COLO668 (cell line): ENCODE data around the gene DCUN1D2.

Experiments used
- DNase-seq: peaks from one replicate; lab custom pipeline; 2025; ENCODE audit not compliant: unreplicated experiment; lab: John Stamatoyannopoulos, UW

DCUN1D2 gene

GRCh38 chr13:113427562-113428468 lies 62.7 kb downstream of the DCUN1D2 start:
- DNase-seq, result no peak

GRCh38 chr13:113426591-113426986 lies 63.9 kb downstream of the DCUN1D2 start:
- DNase-seq, result no peak

DNA sequence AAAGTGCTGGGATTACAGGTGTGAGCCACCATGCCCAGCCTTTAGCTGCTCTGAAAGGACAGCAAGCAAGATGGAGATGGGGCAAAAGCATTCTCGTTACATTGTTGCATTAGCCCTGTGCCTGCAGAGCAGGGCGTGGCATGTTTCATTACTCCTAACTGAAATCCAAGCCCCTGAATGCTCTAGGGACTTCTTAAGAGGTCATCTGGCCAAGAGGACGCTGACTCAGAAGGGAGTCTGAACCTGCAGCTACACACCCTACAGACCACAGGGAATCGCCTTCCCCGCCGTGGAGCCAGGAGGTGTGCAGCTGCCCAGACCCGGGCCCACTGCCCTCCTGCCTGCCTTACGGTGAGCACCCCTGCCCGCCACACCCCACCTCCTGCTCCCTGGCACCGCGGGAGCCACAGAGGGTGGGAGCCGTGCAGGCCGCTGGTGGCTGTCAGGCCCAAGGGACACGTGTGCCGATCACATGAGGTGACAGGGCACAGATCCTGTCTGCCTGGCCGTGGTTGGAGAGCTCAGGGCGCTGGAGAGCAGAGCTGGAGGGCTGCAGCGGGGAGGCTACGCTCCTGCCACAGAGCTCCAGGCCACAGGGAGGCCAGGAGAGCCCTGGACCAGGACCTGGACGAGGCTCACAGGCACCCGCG lies 64.4 kb downstream of the DCUN1D2 start:
- no peak for DNase-seq

DNA sequence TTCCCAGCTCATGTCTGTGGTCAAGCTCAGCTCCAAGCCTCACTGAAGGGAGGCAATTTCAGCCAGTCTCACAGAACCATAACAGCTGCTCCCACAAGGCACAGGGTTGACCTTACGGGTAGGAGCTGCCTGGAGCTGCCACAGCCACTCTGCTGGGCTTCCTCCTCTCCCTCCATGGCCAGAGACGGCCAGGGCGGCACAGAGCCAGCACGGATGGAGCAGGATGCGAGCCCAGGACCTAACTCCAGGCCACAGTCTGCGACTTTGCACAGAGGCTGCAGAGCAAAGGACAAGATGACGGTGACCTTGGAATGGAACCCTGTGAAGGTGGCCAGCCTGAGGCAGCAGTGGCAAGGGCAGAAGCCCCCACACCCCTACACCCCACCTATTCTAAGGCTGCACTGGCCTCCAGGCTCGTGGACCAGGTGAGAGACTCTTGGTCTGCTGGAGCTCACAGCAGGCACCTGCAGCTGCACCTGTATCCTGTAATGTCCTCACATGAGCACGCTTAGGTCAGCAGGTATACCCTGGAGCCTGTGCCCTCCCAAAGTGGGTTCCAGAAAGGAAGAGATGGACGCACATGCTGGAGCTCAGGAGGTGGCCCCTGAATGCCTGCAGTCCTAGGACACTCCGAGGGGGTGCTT lies 66.9 kb downstream of the DCUN1D2 start:
- DNase-seq, result no peak

- DNase-seq, result no peak
Observed at GRCh38 chr13:113422807-113423519, 67.5 kb downstream of the DCUN1D2 start.

DNA sequence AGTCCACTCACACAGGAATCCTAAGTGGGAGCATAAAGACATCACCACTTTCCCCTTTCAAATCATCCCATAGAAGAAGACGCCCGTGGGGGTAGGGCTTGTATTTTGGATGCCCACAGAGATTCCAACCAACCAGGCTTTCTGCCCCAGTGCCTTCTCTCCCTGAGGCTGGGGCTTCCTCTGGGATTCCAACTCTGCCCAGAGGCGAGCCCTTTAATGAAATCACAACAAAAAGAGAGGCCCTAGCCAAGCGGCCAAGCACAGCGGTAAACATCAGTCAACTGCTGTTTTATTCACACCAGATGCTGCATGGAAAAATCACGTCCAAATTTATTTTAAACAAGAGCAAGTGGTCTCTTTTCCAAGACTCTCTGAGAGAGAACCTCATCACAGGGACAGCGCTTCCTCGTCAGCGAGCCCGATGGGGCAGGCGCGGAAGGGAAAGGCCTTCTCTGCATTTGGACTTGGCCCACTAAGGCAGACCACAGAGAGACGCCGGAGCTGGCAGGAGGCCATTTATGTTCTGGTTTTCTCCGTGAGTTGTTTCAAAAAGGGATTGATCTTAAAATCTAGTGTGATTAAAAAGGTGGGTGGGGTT lies 68.7 kb downstream of the DCUN1D2 start:
- DNase-seq, result no peak

- DNase-seq, result no peak
Observed at GRCh38 chr13:113420833-113421600, 69.5 kb downstream of the DCUN1D2 start.

- DNase-seq, result no peak
Observed at GRCh38 chr13:113420232-113420631, 70.3 kb downstream of the DCUN1D2 start.

DNA sequence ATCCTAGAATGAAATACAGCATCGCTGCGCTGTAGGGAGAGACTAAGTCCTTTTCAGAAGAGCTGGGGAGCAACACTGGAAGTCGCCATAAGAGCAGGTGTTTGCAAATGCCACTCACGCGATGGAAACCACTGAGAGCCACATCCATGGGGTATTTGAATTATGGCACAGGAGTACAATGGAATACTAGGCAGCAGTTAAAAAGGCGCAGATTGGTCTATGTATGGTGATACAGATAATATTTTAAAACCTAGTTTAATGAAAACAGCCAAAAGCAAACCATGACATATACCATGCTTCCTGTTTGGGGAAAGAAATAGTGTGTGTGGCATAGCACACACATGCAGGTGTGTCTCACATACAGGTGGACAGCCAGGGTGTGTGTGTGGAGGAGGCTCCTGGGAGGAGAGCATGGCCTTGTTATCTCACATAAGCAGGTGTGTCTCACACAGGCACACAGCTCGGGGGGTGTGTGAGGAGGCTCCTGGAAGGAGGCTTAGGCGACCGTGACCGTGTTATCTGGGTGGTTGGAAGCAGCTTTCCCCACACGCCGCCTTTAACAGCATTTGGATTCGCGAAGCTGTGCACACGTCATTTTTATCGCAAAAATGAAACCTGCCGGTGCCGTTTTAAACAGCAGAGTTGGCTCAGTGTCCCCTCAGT lies 70.8 kb downstream of the DCUN1D2 start:
- DNase-seq, result no peak

DNA sequence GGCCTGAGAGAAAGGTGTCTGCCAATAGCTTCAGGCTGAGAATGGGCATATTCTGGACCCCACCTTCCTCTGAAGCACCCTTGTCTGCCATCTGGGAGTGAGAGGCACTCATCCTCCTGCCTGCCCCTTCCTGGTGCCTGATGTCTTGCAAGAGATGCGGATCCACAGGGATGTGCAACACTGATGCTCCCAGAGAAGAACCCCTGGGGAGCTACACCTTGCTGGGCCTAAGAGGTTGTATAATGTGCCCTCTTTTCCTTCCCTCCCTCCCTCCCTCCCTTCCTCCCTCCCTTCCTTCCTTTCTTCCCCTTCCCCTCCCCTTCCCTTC lies 71.8 kb downstream of the DCUN1D2 start:
- DNase-seq, result no peak

- no peak for DNase-seq
Observed at GRCh38 chr13:113417836-113418721, 72.4 kb downstream of the DCUN1D2 start.

DNA sequence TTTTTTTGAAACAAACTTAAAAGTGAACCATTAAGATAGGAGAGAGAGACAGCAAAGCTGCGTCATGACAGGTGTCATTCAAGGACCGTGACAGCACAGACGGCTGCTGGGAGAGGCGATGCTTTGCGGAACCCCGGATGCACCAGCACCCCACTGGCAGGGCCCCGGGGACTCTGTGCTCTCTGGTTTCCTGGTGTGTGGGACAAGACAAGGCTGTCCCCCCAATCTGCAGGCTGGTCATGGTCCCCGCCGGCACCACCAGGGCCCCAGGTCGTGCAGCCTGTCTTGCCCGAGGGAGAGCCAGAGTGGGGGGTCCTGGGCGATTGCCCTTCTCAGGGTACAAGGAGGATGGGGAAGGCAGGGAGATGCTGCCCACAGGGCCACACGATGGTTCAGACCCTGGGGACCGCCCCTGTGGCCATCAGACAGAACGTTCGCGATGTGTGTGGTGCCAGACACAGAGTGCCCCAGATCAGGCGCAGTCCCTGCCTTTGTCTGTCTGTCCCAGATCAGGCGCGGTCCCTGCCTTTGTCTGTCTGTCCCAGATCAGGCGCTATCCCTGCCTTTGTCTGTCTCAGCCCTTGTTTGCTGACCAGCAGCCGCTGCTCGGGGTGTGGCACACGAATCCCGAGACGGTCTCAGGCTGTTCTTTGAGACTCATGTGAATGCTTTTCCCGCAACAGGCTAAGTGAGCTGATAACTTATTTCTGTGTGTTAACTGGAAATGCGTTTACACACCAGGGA lies 73.3 kb downstream of the DCUN1D2 start:
- no peak for DNase-seq

GRCh38 chr13:113415825-113416224 lies 74.7 kb downstream of the DCUN1D2 start:
- no peak for DNase-seq

DNA sequence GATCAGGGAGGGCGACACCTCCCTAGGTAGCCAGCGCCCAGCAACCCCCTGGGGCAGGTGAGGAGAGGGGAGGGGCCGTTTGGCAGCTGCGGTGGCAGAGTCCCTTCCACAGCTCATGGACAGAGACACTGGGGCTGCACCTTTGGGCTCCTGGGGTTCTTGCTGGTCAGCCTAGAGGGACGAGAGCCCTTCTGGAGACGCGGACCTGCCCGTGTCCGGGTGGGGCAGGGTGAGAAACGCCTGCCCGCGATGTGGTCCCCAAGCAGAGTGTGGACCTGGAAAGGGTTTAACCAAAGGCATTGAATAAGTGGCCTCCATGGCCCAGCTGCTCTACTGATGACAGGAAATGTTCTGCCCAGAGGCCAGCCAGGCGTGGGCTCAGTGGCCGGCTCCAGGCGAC lies 75.5 kb downstream of the DCUN1D2 start:
- DNase-seq, result no peak

DNA sequence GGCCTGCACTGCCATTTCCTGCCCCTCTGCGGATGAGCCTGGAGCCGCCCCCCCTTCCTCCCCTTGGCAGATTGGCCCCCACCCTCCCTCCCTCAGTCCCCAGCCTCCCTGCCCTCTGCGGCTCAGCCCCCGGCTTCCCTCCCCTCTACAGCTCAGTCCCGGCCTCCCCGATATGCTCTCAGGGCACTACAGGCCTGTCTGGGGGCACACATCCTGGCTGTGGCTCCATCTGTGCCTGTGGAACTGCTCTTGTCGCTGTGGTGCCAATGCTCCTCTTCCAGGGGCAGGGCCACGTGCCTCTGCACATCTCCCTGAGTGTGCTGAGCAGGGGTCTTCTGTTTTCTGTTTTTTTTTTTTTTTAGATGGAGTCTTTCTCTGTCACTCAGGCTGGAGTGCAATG lies 76.2 kb downstream of the DCUN1D2 start:
- DNase-seq, result no peak

DNA sequence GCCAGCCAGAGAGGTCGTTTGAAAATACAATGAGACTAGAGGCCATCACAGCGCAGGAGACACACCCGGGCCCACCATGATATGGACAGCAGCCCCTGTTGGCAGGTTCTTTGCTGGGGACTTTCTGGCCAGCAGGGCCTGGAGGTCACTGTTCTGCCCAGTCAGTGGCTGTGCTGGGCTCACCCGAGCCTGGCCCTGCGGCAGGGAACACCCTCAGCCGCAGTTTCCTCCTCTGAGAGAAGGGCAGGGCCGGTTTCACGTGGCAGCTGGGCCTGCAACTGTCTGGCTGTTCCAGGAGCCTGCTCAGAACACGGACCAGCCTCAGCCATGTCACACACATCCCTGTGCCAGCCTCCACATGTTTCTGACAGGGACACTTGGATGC lies 76.6 kb downstream of the DCUN1D2 start:
- no peak for DNase-seq

DNA sequence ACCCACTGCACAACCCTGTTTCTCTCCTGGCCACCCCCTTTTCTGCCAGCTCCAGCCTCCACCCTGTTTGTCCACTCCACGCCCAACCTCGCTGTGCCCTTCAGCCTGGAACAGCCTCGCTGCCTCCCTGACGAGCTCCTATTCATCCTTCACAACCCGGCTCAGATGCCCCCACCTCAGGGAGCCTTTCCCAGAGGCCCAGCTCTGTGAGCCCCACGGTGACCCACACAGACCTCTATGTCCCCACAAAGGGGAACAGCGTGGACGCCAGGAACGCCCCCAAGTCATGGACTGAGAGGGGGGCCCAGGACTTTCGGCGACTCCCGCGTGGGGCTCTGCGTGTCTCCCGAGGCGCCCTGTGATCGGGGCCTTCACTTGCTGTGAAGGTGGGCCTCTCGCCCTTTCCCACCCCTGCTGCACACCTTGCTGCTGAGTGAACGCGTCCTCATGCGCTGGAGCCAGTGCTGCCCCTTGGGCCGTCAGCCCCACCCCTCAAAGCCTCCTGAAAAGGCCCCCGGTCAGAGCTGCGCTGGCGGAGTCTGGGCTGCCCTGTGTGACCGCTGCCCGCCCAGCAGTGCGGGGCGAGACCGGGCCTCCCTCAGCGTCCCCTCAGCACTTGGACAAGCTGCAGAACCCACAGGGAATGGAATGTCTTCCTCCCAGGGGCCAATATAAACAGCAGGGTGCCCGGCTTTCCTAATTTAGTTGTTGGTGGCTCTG lies 77.2 kb downstream of the DCUN1D2 start:
- no peak for DNase-seq

DNA sequence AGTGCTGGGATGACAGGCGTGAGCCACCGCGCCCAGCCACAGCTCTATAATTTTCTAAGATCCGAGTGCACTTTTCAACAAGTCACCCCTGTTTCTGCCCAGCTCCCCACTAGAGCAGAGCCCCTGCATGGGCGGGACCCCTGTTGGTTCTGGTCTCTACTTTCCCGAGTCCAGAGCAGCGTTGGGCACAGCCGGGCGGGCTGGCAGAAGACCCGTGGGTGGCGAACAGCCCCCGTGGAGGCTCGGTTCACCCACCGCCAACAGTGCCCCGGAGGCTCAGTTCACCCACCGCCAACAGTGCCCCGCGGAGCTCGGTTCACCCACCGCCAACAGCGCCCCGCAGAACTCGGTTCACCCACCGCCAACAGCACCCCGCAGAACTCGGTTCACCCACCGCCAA lies 78.1 kb downstream of the DCUN1D2 start:
- no peak for DNase-seq
